Measurements from ENCODE around the gene ANLN.

ANLN gene

GRCh38 chr7:36497775-36498174 lies 108.1 kb downstream of the ANLN start:
- CTCF ChIA-PET = interaction anchor here (0.6 to 1.2 kb wide), 2 partner anchors 10 to 22 kb away, joined by 3 to 4 read pairs; no protein-coding TSS in a partner anchor
- H3K9me3 ChIP-seq (ENCODE audit: control insufficient read depth, insufficient read depth, low read depth, low read length) = no peaks in the 10 kb centered on the region
- no peak overlapping the region for H3K4me3 ChIP-seq (ENCODE audit: low read depth, low read length)
- no peak overlapping the region for H3K27ac ChIP-seq (ENCODE audit: extremely low read depth, low read depth, low read length)
- H3K4me1 ChIP-seq (ENCODE audit: control insufficient read depth, insufficient read depth, low read length) = no peaks in the 10 kb centered on the region
- POLR2A ChIA-PET = no interaction called here
- no peaks in the 10 kb centered on the region for H3K36me3 ChIP-seq (ENCODE audit: control insufficient read depth in 2 of 2, insufficient read depth in 1 of 2, low read length in 2 of 2)
- TF ChIP-seq KLF10 (tag by site-specific recombination; IDR thresholded peaks at IDR 0.05) (no peak), ZNF18 (tag by site-specific recombination; IDR thresholded peaks at IDR 0.05) (no peak), ZBTB17 (tag by site-specific recombination; IDR thresholded peaks at IDR 0.05) (no peak), ZNF555 (tag by site-specific recombination; conservative IDR thresholded peaks at IDR 0.05) (no peak), ZSCAN23 (tag by site-specific recombination; IDR thresholded peaks at IDR 0.05) (no peak), ZNF140 (tag by site-specific recombination; IDR thresholded peaks at IDR 0.05) (no peak), TRIM28 (IDR thresholded peaks at IDR 0.05; ENCODE audit: borderline replicate concordance, low read length) (no peak), ZNF548 (tag by site-specific recombination; IDR thresholded peaks at IDR 0.05) (no peak)

Measured in HEK293 (cell line).